Measurements from ENCODE around the gene PTPRG. TPM values are rescaled to one million over a fixed set of nuclear protein-coding genes. Genes with fewer than 3 reads are reported as not detected.

PTPRG gene
- total RNA-seq, 1 experiment from 2014 or later, result 69.3 TPM

DNA sequence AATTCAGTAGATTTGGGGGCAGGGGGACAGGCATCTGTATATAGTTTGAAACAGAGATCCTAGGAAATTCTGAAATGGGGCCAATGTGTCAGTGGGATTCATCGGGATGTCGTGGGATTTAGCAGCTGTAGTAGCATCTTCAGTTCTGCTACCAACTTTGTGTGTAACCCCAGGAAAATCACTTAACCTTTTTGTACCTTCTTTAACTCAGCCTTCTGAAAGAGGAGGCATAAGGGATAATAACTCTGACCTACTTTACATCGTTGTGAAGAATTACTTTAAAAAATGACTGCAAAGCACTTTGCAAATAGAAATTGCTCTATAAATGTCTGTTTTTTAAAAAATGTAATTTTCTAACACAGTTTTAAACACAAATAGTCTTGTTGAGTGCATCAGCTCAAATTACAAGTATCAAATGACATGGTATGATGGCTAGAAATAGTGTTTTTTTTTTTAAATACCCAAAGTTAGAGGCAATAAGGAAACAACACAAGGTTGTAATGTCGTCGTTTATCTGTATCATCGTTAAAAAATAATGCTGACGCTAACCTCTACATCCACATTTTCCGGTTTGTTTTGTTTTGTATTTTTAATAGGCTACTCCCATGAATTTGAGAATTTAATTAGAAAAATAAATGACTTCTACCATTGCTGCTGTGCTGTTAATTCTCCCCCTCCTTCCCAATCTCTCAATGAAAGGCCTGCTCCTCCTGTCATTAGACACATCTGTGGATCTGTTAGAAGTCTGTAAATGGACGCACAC, 338.5 kb downstream of the PTPRG start:
- Histone ChIP-seq H2BK12ac (ENCODE audit: insufficient read length, low read depth, low read length) (no peak overlapping the region), H3K79me2 (ENCODE audit: insufficient read depth, low read length) (peaks cover 16% of the 10 kb centered on the region), H3K9me3 (ENCODE audit: control insufficient read depth, low read depth, low read length) (no peaks in the 10 kb centered on the region), H4K20me1 (ENCODE audit: control insufficient read depth, insufficient read depth, insufficient read length) (no peaks in the 10 kb centered on the region), H3K79me1 (ENCODE audit: insufficient read depth, low read depth, low read length, poor library complexity, severe bottlenecking) (peaks cover 6% of the 10 kb centered on the region), H2BK5ac (ENCODE audit: insufficient read length, low read length) (no peak overlapping the region), H2AFZ (ENCODE audit: low read length) (no peak overlapping the region), H4K91ac (ENCODE audit: insufficient read length, low read depth, low read length) (no peak overlapping the region), H3K23ac (ENCODE audit: insufficient read length, low read depth, low read length) (no peak overlapping the region), H2AK5ac (ENCODE audit: insufficient read length, low read length) (no peak overlapping the region), H3K4me1 (ENCODE audit: insufficient read depth, low read length) (peaks cover 21% of the 10 kb centered on the region; the same call in 1 of the 2 replicates), H3K9ac (ENCODE audit: extremely low read depth, insufficient read length, low read length) (no peak overlapping the region), H2BK120ac (ENCODE audit: low read depth, low read length, poor library complexity, severe bottlenecking) (no peak overlapping the region), H3K27ac (ENCODE audit: insufficient read length, low read depth, low read length) (no peak overlapping the region), H3T11ph (ENCODE audit: low read length) (no peak overlapping the region), H3K4ac (ENCODE audit: low read depth, low read length) (no peak overlapping the region), H4K5ac (ENCODE audit: insufficient read length, low read depth, low read length) (no peak overlapping the region), H2BK20ac (ENCODE audit: low read depth, low read length, poor library complexity, severe bottlenecking) (no peak overlapping the region), H3K23me2 (ENCODE audit: insufficient read length, low read depth, low read length, poor library complexity, severe bottlenecking) (no peaks in the 10 kb centered on the region), H3K27me3 (ENCODE audit: insufficient read depth, low read length) (no peaks in the 10 kb centered on the region), H3K18ac (ENCODE audit: insufficient read length, low read depth, low read length) (no peak overlapping the region), H3K56ac (ENCODE audit: insufficient read length, low read depth, low read length) (no peak overlapping the region), H4K8ac (replicated peaks; ENCODE audit: insufficient read length, low read depth, low read length) (no peak overlapping the region), H3K4me2 (ENCODE audit: insufficient read depth, insufficient read length, low read length) (no peak overlapping the region), H3K14ac (ENCODE audit: insufficient read depth, low read length) (no peak overlapping the region), H2BK15ac (ENCODE audit: low read depth, low read length) (no peak overlapping the region)
- Mint-ChIP-seq H3K4me3 (no peak overlapping the region), H3K9me3 (no peaks in the 10 kb centered on the region), H3K27me3 (ENCODE audit: low read depth) (no peaks in the 10 kb centered on the region; the same call in 1 of the 2 replicates), H3K4me1 (peaks cover 61 to 66% of the 10 kb centered on the region in 2 experiments), H3K27ac (peak overlapping the region; percentile 2 to 49 (median 7); a peak in 2 of 7 replicates), H3K36me3 (ENCODE audit: insufficient read depth in 1 of 3, low read depth in 3 of 3) (no peaks in the 10 kb centered on the region)
- TF ChIP-seq, protein P1, sequence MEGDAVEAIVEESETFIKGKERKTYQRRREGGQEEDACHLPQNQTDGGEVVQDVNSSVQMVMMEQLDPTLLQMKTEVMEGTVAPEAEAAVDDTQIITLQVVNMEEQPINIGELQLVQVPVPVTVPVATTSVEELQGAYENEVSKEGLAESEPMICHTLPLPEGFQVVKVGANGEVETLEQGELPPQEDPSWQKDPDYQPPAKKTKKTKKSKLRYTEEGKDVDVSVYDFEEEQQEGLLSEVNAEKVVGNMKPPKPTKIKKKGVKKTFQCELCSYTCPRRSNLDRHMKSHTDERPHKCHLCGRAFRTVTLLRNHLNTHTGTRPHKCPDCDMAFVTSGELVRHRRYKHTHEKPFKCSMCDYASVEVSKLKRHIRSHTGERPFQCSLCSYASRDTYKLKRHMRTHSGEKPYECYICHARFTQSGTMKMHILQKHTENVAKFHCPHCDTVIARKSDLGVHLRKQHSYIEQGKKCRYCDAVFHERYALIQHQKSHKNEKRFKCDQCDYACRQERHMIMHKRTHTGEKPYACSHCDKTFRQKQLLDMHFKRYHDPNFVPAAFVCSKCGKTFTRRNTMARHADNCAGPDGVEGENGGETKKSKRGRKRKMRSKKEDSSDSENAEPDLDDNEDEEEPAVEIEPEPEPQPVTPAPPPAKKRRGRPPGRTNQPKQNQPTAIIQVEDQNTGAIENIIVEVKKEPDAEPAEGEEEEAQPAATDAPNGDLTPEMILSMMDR (conservative IDR thresholded peaks at IDR 0.05), result no peak
- no CpG with 5 or more reads among the region's 9 CpGs for WGBS (ENCODE audit: extremely low coverage, insufficient read length, low lambda C conversion rate)
- DNase-seq, result no peak
